T-helper 1 cell treated with Interleukin-12 subunit alpha and Interleukin-12 subunit beta and Interleukin-4 antibody, amounts not matched to agents 30 μg/mL and 1 μg/mL, for 36 hours (primary cell): ENCODE measurements around the gene LRPAP1.
"Not testable (repeated sequence)": the region's sequence is repeated elsewhere in the genome, so short reads cannot be mapped to it uniquely, and the experiment has no call there.

Source experiments
- H3K27ac Mint-ChIP-seq: one replicate; pipeline ENCODE4 v1.8.0; 2021; ENCODE audit warnings: mild to moderate bottlenecking, mixed read lengths
- H3K27me3 Mint-ChIP-seq: one replicate; pipeline ENCODE4 v1.8.0; 2021; ENCODE audit warnings: low read depth, mixed read lengths
- H3K36me3 Mint-ChIP-seq: one replicate; pipeline ENCODE4 v1.8.0; 2021; ENCODE audit warnings: low read depth, mixed read lengths
- H3K4me1 Mint-ChIP-seq: one replicate; pipeline ENCODE4 v1.8.0; 2021; ENCODE audit warnings: low read depth, mixed read lengths
- H3K4me3 Mint-ChIP-seq: one replicate; pipeline ENCODE4 v1.8.0; 2021; ENCODE audit warnings: mild to moderate bottlenecking, moderate library complexity, mixed read lengths
- H3K9me3 Mint-ChIP-seq: one replicate; pipeline ENCODE4 v1.8.0; 2021; ENCODE audit warnings: mixed read lengths

Gene LRPAP1

GRCh38 chr4:3455596-3455995 lies 76.6 kb downstream of the LRPAP1 start:
- not testable (repeated sequence) for H3K4me1 Mint-ChIP-seq, H3K27ac Mint-ChIP-seq, H3K27me3 Mint-ChIP-seq, H3K4me3 Mint-ChIP-seq, H3K36me3 Mint-ChIP-seq
- peaks cover 10% of the 10 kb centered on the region for H3K9me3 Mint-ChIP-seq
